HepG2 (cell line): ENCODE data around the gene ZNF800. TPM values are rescaled to one million over a fixed set of nuclear protein-coding genes. Genes with fewer than 3 reads are reported as not detected.

Experiments
- ATF2 ChIP-seq: sonication (generic); formaldehyde crosslinking; IDR thresholded peaks from 2 replicates; pipeline ENCODE4 v1.4.0; 2020; ENCODE audit warnings: missing genetic modification reagents
- BRD4 ChIP-seq: sonication (generic); formaldehyde crosslinking; IDR thresholded peaks from 2 replicates; pipeline ENCODE4 v1.4.0; 2020; ENCODE audit warnings: missing genetic modification reagents
- CHCHD3 ChIP-seq: sonication (generic); formaldehyde crosslinking; IDR thresholded peaks from 2 replicates; pipeline ENCODE4 v1.8.0; 2022; ENCODE audit warnings: mild to moderate bottlenecking, missing genetic modification reagents, moderate library complexity
- DR1 ChIP-seq: sonication (generic); formaldehyde crosslinking; IDR thresholded peaks from 2 replicates; pipeline ENCODE4 v1.8.0; 2021; ENCODE audit warnings: mild to moderate bottlenecking, missing genetic modification reagents, inconsistent platforms
- E2F1 ChIP-seq: sonication (generic); formaldehyde crosslinking; IDR thresholded peaks from 2 replicates; pipeline ENCODE4 v1.5.0; 2020; ENCODE audit warnings: missing genetic modification reagents
- FOXP4 ChIP-seq: sonication (generic); formaldehyde crosslinking; IDR thresholded peaks from 2 replicates; pipeline ENCODE4 v1.4.0; 2020; ENCODE audit warnings: missing genetic modification reagents
- GATAD2A ChIP-seq: IDR thresholded peaks from 2 replicates; pipeline ENCODE4 v1.6.1; 2016
- GPN1 ChIP-seq: sonication (generic); formaldehyde crosslinking; IDR thresholded peaks from 2 replicates; pipeline ENCODE4 v1.5.1; 2020; ENCODE audit warnings: missing genetic modification reagents, borderline replicate concordance
- HIC2 ChIP-seq: sonication (generic); formaldehyde crosslinking; IDR thresholded peaks from 2 replicates; pipeline ENCODE4 v1.9.0; 2022; ENCODE audit warnings: low read depth, missing genetic modification reagents
- NFYB ChIP-seq: sonication (generic); formaldehyde crosslinking; IDR thresholded peaks from 2 replicates; pipeline ENCODE4 v1.4.0; 2020; ENCODE audit warnings: missing genetic modification reagents
- SAFB2 ChIP-seq: sonication (generic); formaldehyde crosslinking; IDR thresholded peaks from 2 replicates; pipeline ENCODE4 v1.5.1; 2020; ENCODE audit warnings: missing genetic modification reagents, low read depth, mild to moderate bottlenecking, borderline replicate concordance
- YEATS4 ChIP-seq: sonication (generic); formaldehyde crosslinking; IDR thresholded peaks from 2 replicates; pipeline ENCODE4 v1.4.0; 2020; ENCODE audit warnings: missing genetic modification reagents, borderline replicate concordance
- ZMAT3 ChIP-seq: sonication (generic); formaldehyde crosslinking; conservative IDR thresholded peaks from 2 replicates; pipeline ENCODE4 v1.7.0; 2021; ENCODE audit warnings: missing genetic modification reagents
- ZNF121 ChIP-seq: sonication (generic); formaldehyde crosslinking; IDR thresholded peaks from 2 replicates; pipeline ENCODE4 v1.5.0; 2020; ENCODE audit warnings: mild to moderate bottlenecking, missing genetic modification reagents
- ZNF143 ChIP-seq: sonication (generic); formaldehyde crosslinking; IDR thresholded peaks from 2 replicates; pipeline ENCODE4 v1.4.0; 2020; ENCODE audit warnings: missing genetic modification reagents
- ZNF160 ChIP-seq: sonication (generic); formaldehyde crosslinking; IDR thresholded peaks from 2 replicates; pipeline ENCODE4 v1.8.0; 2022; ENCODE audit warnings: mild to moderate bottlenecking, inconsistent platforms, missing genetic modification reagents
- ZNF484 ChIP-seq: sonication (generic); formaldehyde crosslinking; IDR thresholded peaks from 2 replicates; pipeline ENCODE4 v1.5.1; 2020; ENCODE audit warnings: mild to moderate bottlenecking, low read depth, missing genetic modification reagents, borderline replicate concordance
- ZNF513 ChIP-seq: sonication (generic); formaldehyde crosslinking; conservative IDR thresholded peaks from 2 replicates; pipeline ENCODE4 v1.5.0; 2020; ENCODE audit warnings: missing genetic modification reagents
- ZNF598 ChIP-seq: sonication (generic); formaldehyde crosslinking; IDR thresholded peaks from 2 replicates; pipeline ENCODE4 v1.5.1; 2020; ENCODE audit warnings: mild to moderate bottlenecking, missing genetic modification reagents, borderline replicate concordance
- ZNF616 ChIP-seq: sonication (generic); formaldehyde crosslinking; IDR thresholded peaks from 2 replicates; pipeline ENCODE4 v1.5.0; 2020; ENCODE audit warnings: low read depth, mild to moderate bottlenecking, missing genetic modification reagents
- ZNF768 ChIP-seq: sonication (generic); formaldehyde crosslinking; IDR thresholded peaks from 2 replicates; pipeline ENCODE4 v1.4.0; 2020; ENCODE audit warnings: missing genetic modification reagents
- ZSCAN31 ChIP-seq: sonication (generic); formaldehyde crosslinking; IDR thresholded peaks from 2 replicates; pipeline ENCODE4 v1.5.0; 2020; ENCODE audit warnings: low read depth, mild to moderate bottlenecking, missing genetic modification reagents
- polyA plus RNA-seq, 8 experiments: library from polyadenylated mRNA; depleted of rRNA in 3 of 8; stranded (reverse) in 7 of 8; unstranded in 1 of 8; fragments of >200 nt; fragmentation: Illumina TruSeq in 4 of 8; extraction: Trizol in 4 of 8; gene quantifications; 2 replicates each; pipeline versions ENCODE4 v1.2.1 to v1.2.3, GENCODE V29; 2011 to 2016; ENCODE audit warnings: low read depth in 4 of 8, missing spikeins in 1 of 8, mixed read lengths in 1 of 8; ENCODE audit not compliant: insufficient read depth in 1 of 8
- total RNA-seq, 5 experiments: library from RNA; depleted of rRNA; stranded (reverse); fragments of >200 nt; fragmentation: Illumina TruSeq; extraction: Trizol; gene quantifications; 2 replicates each; pipeline ENCODE4 v1.2.3, GENCODE V29; 2016; ENCODE audit warnings: low read depth in 1 of 5

Gene ZNF800
- total and polyA plus RNA-seq, 2 of the 13 experiments (the other 11 are each of a cell fraction or from before 2014, with no cell fraction given) = 7.1 to 12.7 TPM

- TF ChIP-seq ATF2 (CRISPR knock-in tag) (no peak), ZNF768 (no peak), ZNF616 (CRISPR knock-in tag) (no peak), SAFB2 (CRISPR knock-in tag) (no peak), ZNF160 (CRISPR knock-in tag) (no peak), NFYB (CRISPR knock-in tag) (no peak), E2F1 (no peak; the same call in 1 of the 2 replicates), ZNF484 (CRISPR knock-in tag) (no peak), ZMAT3 (CRISPR knock-in tag) (0 out of 2 replicates have a peak, but pooled peaks have one; percentile 63), ZNF121 (CRISPR knock-in tag) (no peak), ZNF513 (CRISPR knock-in tag) (no peak), GPN1 (CRISPR knock-in tag) (no peak), ZSCAN31 (peak; percentile 50), ZNF598 (CRISPR knock-in tag) (no peak), GATAD2A (no peak), ZNF143 (CRISPR knock-in tag) (no peak), FOXP4 (no peak), CHCHD3 (no peak), BRD4 (peak; percentile 57; the same call in 1 of the 2 replicates), HIC2 (CRISPR knock-in tag) (no peak; the same call in 1 of the 2 replicates), YEATS4 (CRISPR knock-in tag) (peak; percentile 14; the same call in 1 of the 2 replicates), DR1 (no peak)
Measured at GRCh38 chr7:127392566-127393367, at the start of gene ZNF800 (continued).
